SK-N-SH (cell line): Measurements from ENCODE around the gene POLD4. TPM values are rescaled to one million over a fixed set of nuclear protein-coding genes. Genes with fewer than 3 reads are reported as not detected.

Experiments
- CTCF ChIA-PET: fragments of 300-600, 350-600 bp; formaldehyde crosslinking; extraction: SDS; loops from one replicate; lab custom pipeline; 2021; lab: Yijun Ruan, JAX
- POLR2A ChIA-PET: fragments of 350-600 bp; sonication (Branson Sonifier 250); formaldehyde crosslinking; extraction: SDS; loops from one replicate; lab custom pipeline; 2020; ENCODE audit warnings: antibody characterized with exemption, inconsistent platforms; lab: Yijun Ruan, JAX
- DNase-seq: peaks from one replicate; pipeline ENCODE4 v3.0.0; 2012
- H2AFZ ChIP-seq: fragments of 200-600 bp; sonication (generic); 2 replicates; pipeline ENCODE4 v1.8.1; 2016; ENCODE audit warnings: antibody characterized with exemption, mild to moderate bottlenecking, low read depth
- H3F3A ChIP-seq: fragments of 200-600 bp; sonication (generic); replicated peaks from 2 replicates; pipeline ENCODE3; 2016; ENCODE audit warnings: antibody characterized with exemption, mild to moderate bottlenecking; ENCODE audit not compliant: insufficient read depth
- H3K27ac ChIP-seq, 2 experiments: fragments of 200-500 bp in 1 of 2; fragments of 200-600 bp in 1 of 2; sonication (Bioruptor generic) in 1 of 2; sonication (generic), shearing (Covaris generic) in 1 of 2; 2 replicates each; pipeline versions ENCODE4 v1.5.1 to v1.6.1; 2014 to 2016; ENCODE audit warnings: low read depth in 2 of 2, inconsistent platforms in 1 of 2, low read length in 1 of 2, mild to moderate bottlenecking in 1 of 2, mixed read lengths in 1 of 2
- H3K27me3 ChIP-seq: fragments of 200-600 bp; sonication (generic), shearing (Covaris generic); 2 replicates; pipeline ENCODE4 v1.6.1; 2016; ENCODE audit warnings: mixed run types; ENCODE audit not compliant: insufficient read depth
- H3K36me3 ChIP-seq, 2 experiments: fragments of 200-500 bp in 1 of 2; fragments of 200-600 bp in 1 of 2; sonication (Bioruptor generic) in 1 of 2; sonication (generic) in 1 of 2; replicated peaks in 1 of 2; 2 replicates each; pipeline versions ENCODE3 to v1.5.1; 2014 to 2016; ENCODE audit warnings: low read length in 1 of 2, mild to moderate bottlenecking in 1 of 2; ENCODE audit not compliant: insufficient read depth in 2 of 2, control insufficient read depth in 1 of 2
- H3K4me1 ChIP-seq, 2 experiments: fragments of 200-500 bp in 1 of 2; fragments of 200-600 bp in 1 of 2; sonication (Bioruptor generic) in 1 of 2; sonication (generic), shearing (Covaris generic) in 1 of 2; 2 replicates each; pipeline versions ENCODE4 v1.5.1 to v1.6.1; 2014 to 2016; ENCODE audit warnings: low read depth in 1 of 2, low read length in 1 of 2, mixed run types in 1 of 2; ENCODE audit not compliant: insufficient read depth in 2 of 2, control insufficient read depth in 1 of 2
- H3K4me2 ChIP-seq: fragments of 200-600 bp; sonication (generic), shearing (Covaris generic); 2 replicates; pipeline ENCODE4 v1.6.1; 2017; ENCODE audit warnings: mixed run types
- H3K4me3 ChIP-seq, 2 experiments: fragments of 200-500 bp in 1 of 2; fragments of 200-600 bp in 1 of 2; sonication (Bioruptor generic) in 1 of 2; sonication (generic), shearing (Covaris generic) in 1 of 2; 2 replicates each; pipeline versions ENCODE4 v1.5.1 to v1.8.1; 2014 to 2016; ENCODE audit warnings: low read depth in 2 of 2, inconsistent platforms in 1 of 2, low read length in 1 of 2, mild to moderate bottlenecking in 1 of 2, mixed read lengths in 1 of 2, moderate library complexity in 1 of 2
- H3K79me2 ChIP-seq: fragments of 200-600 bp; sonication (generic); 2 replicates; pipeline ENCODE4 v1.8.1; 2017; ENCODE audit warnings: mild to moderate bottlenecking; ENCODE audit not compliant: insufficient read depth
- H3K9ac ChIP-seq: fragments of 200-600 bp; sonication (generic); 2 replicates; pipeline ENCODE4 v1.6.1; 2017; ENCODE audit warnings: mixed run types
- H3K9me2 ChIP-seq: fragments of 200-600 bp; sonication (generic); 2 replicates; pipeline ENCODE4 v1.6.1; 2017; ENCODE audit warnings: mixed run types
- H3K9me3 ChIP-seq: fragments of 200-600 bp; sonication (generic); 2 replicates; pipeline ENCODE4 v1.6.1; 2017; ENCODE audit warnings: mixed run types, mild to moderate bottlenecking, moderate library complexity
- H4K20me1 ChIP-seq: fragments of 200-600 bp; sonication (generic); 2 replicates; pipeline ENCODE4 v1.6.1; 2017; ENCODE audit warnings: mild to moderate bottlenecking, mixed run types; ENCODE audit not compliant: insufficient read depth
- CHD2 ChIP-seq: fragments of 150-350 bp; IDR thresholded peaks from 2 replicates; pipeline ENCODE4 v1.6.1; 2018; ENCODE audit warnings: low read length; ENCODE audit not compliant: partially characterized antibody
- EP300 ChIP-seq, 2 experiments: IDR thresholded peaks; 2 replicates each; pipeline versions ENCODE4 v1.4.0 to v1.6.1; 2012; ENCODE audit warnings: borderline replicate concordance in 1 of 2, low read depth in 1 of 2, low read length in 1 of 2
- FOXM1 ChIP-seq: IDR thresholded peaks from 2 replicates; pipeline ENCODE4 v1.4.0; 2012; ENCODE audit warnings: low read depth, mild to moderate bottlenecking
- GATA2 ChIP-seq: sonication (generic); formaldehyde crosslinking; IDR thresholded peaks from 2 replicates; pipeline ENCODE4 v1.5.0; 2020; ENCODE audit warnings: mild to moderate bottlenecking, missing genetic modification reagents
- JUND ChIP-seq: IDR thresholded peaks from 2 replicates; pipeline ENCODE4 v1.4.0; 2012
- MEF2A ChIP-seq: IDR thresholded peaks from 2 replicates; pipeline ENCODE4 v1.4.0; 2012; ENCODE audit warnings: low read depth, borderline replicate concordance
- MXI1 ChIP-seq: IDR thresholded peaks from 2 replicates; pipeline ENCODE4 v1.6.1; 2012; ENCODE audit warnings: mild to moderate bottlenecking, low read depth, low read length, improper control_type of control experiment
- NRF1 ChIP-seq: IDR thresholded peaks from 2 replicates; pipeline ENCODE4 v1.6.1; 2012; ENCODE audit warnings: low read depth, mild to moderate bottlenecking, low read length
- REST ChIP-seq: IDR thresholded peaks from 2 replicates; pipeline ENCODE4 v1.6.1; 2012; ENCODE audit warnings: mild to moderate bottlenecking, low read depth, low read length, moderate library complexity
- SIN3A ChIP-seq: IDR thresholded peaks from 2 replicates; pipeline ENCODE4 v1.6.1; 2012; ENCODE audit warnings: low read depth, mild to moderate bottlenecking, low read length, moderate library complexity, borderline replicate concordance
- TAF1 ChIP-seq: IDR thresholded peaks from 2 replicates; pipeline ENCODE4 v1.6.1; 2012; ENCODE audit warnings: low read depth, mild to moderate bottlenecking, low read length, moderate library complexity, borderline replicate concordance
- USF1 ChIP-seq: IDR thresholded peaks from 2 replicates; pipeline ENCODE4 v1.4.0; 2012; ENCODE audit warnings: low read depth, borderline replicate concordance
- USF2 ChIP-seq: fragments of 150-350 bp; IDR thresholded peaks from 2 replicates; pipeline ENCODE4 v1.6.1; 2017; ENCODE audit warnings: antibody characterized with exemption, low read length, low read depth, borderline replicate concordance
- WGBS: methylation state at CpG from one replicate; pipeline ENCODE4 v1.1.6; 2017; ENCODE audit warnings: low lambda C conversion rate; 5-methylcytosine and 5-hydroxymethylcytosine counted together
- polyA plus RNA-seq, 3 experiments: library from polyadenylated mRNA; depleted of rRNA; stranded (reverse); fragments of >200 nt; gene quantifications; 2 replicates each; pipeline ENCODE4 v1.2.3, GENCODE V29; 2012

Gene POLD4
- polyA plus RNA-seq, 1 of the 3 experiments (the other 2 are of a cell fraction): 80.4 TPM

GRCh38 chr11:67311051-67311555 is 42.2 kb downstream of the POLD4 start (continued):
- no peak for TF ChIP-seq NRF1
- no peak for TF ChIP-seq USF1
- no peak for TF ChIP-seq JUND
- no peak for TF ChIP-seq MEF2A
- no peak for TF ChIP-seq GATA2 (CRISPR knock-in tag)
- TF ChIP-seq REST: no peak
- TF ChIP-seq TAF1: no peak

- Histone ChIP-seq H2AFZ (no peak overlapping the region), H3K27me3 (no peaks in the 10 kb centered on the region), H3K36me3 (peaks cover 0 to 5% of the 10 kb centered on the region in 2 experiments), H3F3A (peaks cover 13% of the 10 kb centered on the region), H3K9me2 (no peaks in the 10 kb centered on the region), H4K20me1 (no peaks in the 10 kb centered on the region), H3K27ac (no peak overlapping the region), H3K9me3 (no peaks in the 10 kb centered on the region)
- POLR2A ChIA-PET: no interaction called here
- DNase-seq: no peak
- WGBS: 98% methylated on average over 9 of the region's 19 CpGs
- no peak for TF ChIP-seq MXI1
- TF ChIP-seq, all 33 proteins: peak for 0
- no peak overlapping the region for H3K4me2 ChIP-seq
- H3K79me2 ChIP-seq: no peaks in the 10 kb centered on the region
- H3K9ac ChIP-seq: no peak overlapping the region
- H3K4me1 ChIP-seq: peaks cover 0 to 19% of the 10 kb centered on the region in 2 experiments; a peak in 1 of 4 replicates
- H3K4me3 ChIP-seq: no peak overlapping the region
- CTCF ChIA-PET: interaction anchor here (1.0 to 2.7 kb wide), 3 partner anchors 21 to 72 kb away, joined by 3 to 12 read pairs (median 9); no protein-coding TSS in a partner anchor
These were observed 42.9 kb downstream of the POLD4 start for GRCh38 chr11:67310246-67311050.

GRCh38 chr11:67309661-67310061 is 43.7 kb downstream of the POLD4 start:
- Histone ChIP-seq H4K20me1 (no peaks in the 10 kb centered on the region), H3K79me2 (no peaks in the 10 kb centered on the region), H3K4me2 (no peak overlapping the region), H3K4me3 (no peak overlapping the region), H3K27ac (no peak overlapping the region), H3K4me1 (peaks cover 0 to 19% of the 10 kb centered on the region in 2 experiments; a peak in 1 of 4 replicates), H3K9me2 (no peaks in the 10 kb centered on the region), H3K9me3 (no peaks in the 10 kb centered on the region), H2AFZ (no peak overlapping the region), H3K9ac (no peak overlapping the region), H3K36me3 (peaks cover 0 to 5% of the 10 kb centered on the region in 2 experiments), H3K27me3 (no peaks in the 10 kb centered on the region), H3F3A (peaks cover 7% of the 10 kb centered on the region)
- ChIA-PET POLR2A (no interaction called here), CTCF (interaction anchor here (1.9 to 2.7 kb wide), 3 partner anchors 8 to 73 kb away, joined by 5 to 12 read pairs (median 11); no protein-coding TSS in a partner anchor)
- DNase-seq: no peak
- 60% methylated on average over 2 of the region's 14 CpGs for WGBS
- TF ChIP-seq MXI1 (no peak), EP300 (IDR thresholded peaks at IDR 0.05; ENCODE audit: borderline replicate concordance in 1 of 2, low read depth in 1 of 2, low read length in 1 of 2) (no peak), SIN3A (no peak), FOXM1 (no peak), USF2 (no peak), JUND (no peak), CHD2 (no peak), TAF1 (no peak), REST (no peak)
